Liver (tissue), 9 donors: ENCODE measurements around the gene THRA. TPM values are rescaled to one million over a fixed set of nuclear protein-coding genes. Genes with fewer than 3 reads are reported as not detected.
A peak's percentile ranks its signal among the peaks of the same experiment; 100 is the strongest.

Experiments used
- DNase-seq: peaks from one replicate; pipeline ENCODE4 v3.0.0-alpha.2; 2017; ENCODE audit warnings: low spot score
- H3K27ac ChIP-seq, 2 donors: one replicate each; pipeline ENCODE4 v1.7.0; 2013; ENCODE audit warnings: inconsistent platforms in 2 of 2, low read length in 2 of 2, control low read depth in 1 of 2, low read depth in 1 of 2, mild to moderate bottlenecking in 1 of 2
- H3K27me3 ChIP-seq, 4 donors: one replicate each; pipeline versions ENCODE4 v1.6.1 to v1.7.0; 2013; ENCODE audit warnings: low read length in 3 of 4, inconsistent platforms in 1 of 4, mild to moderate bottlenecking in 1 of 4, moderate library complexity in 1 of 4; ENCODE audit not compliant: control insufficient read depth in 4 of 4, insufficient read depth in 4 of 4
- H3K36me3 ChIP-seq, 4 donors: one replicate each; pipeline versions ENCODE4 v1.6.1 to v1.7.0; 2013; ENCODE audit warnings: low read length in 3 of 4, mild to moderate bottlenecking in 3 of 4, low read depth in 1 of 4, moderate library complexity in 1 of 4; ENCODE audit not compliant: control insufficient read depth in 4 of 4, insufficient read depth in 3 of 4
- H3K4me1 ChIP-seq, 4 donors: one replicate each; pipeline versions ENCODE4 v1.6.1 to v1.7.0; 2013; ENCODE audit warnings: low read length in 3 of 4, mild to moderate bottlenecking in 3 of 4, moderate library complexity in 1 of 4; ENCODE audit not compliant: control insufficient read depth in 4 of 4, insufficient read depth in 4 of 4
- H3K4me3 ChIP-seq, 3 donors: one replicate each; pipeline versions ENCODE4 v1.6.1 to v1.7.0; 2013; ENCODE audit warnings: low read length in 3 of 3, control low read depth in 1 of 3, low read depth in 1 of 3, mild to moderate bottlenecking in 1 of 3
- H3K9ac ChIP-seq, 2 donors: one replicate each; pipeline ENCODE4 v1.7.0; 2013; ENCODE audit warnings: low read length in 2 of 2, mild to moderate bottlenecking in 2 of 2, moderate library complexity in 2 of 2, control low read depth in 1 of 2, low read depth in 1 of 2
- H3K9me3 ChIP-seq, 4 donors: one replicate each; pipeline versions ENCODE4 v1.6.1 to v1.7.0; 2013; ENCODE audit warnings: low read length in 3 of 4; ENCODE audit not compliant: control insufficient read depth in 4 of 4
- EGR1 ChIP-seq, 2 donors: IDR thresholded peaks; 2 replicates each; pipeline ENCODE4 v1.6.1; 2016 to 2018; ENCODE audit warnings: antibody characterized with exemption in 2 of 2, low read depth in 2 of 2
- FOXA1 ChIP-seq: IDR thresholded peaks from 2 replicates; pipeline ENCODE4 v1.6.1; 2016; ENCODE audit warnings: antibody characterized with exemption
- FOXA2 ChIP-seq: IDR thresholded peaks from 2 replicates; pipeline ENCODE4 v1.6.1; 2016; ENCODE audit warnings: antibody characterized with exemption
- GABPA ChIP-seq, 2 donors: IDR thresholded peaks in 1 of 2; conservative IDR thresholded peaks in 1 of 2; 2 replicates each; pipeline ENCODE4 v1.6.1; 2016; ENCODE audit warnings: antibody characterized with exemption in 2 of 2, mild to moderate bottlenecking in 1 of 2, moderate library complexity in 1 of 2
- HNF4A ChIP-seq, 2 donors: conservative IDR thresholded peaks; 2 replicates each; pipeline ENCODE4 v1.6.1; 2016; ENCODE audit warnings: antibody characterized with exemption in 2 of 2, mild to moderate bottlenecking in 2 of 2
- HNF4G ChIP-seq: IDR thresholded peaks from 2 replicates; pipeline ENCODE4 v1.6.1; 2016; ENCODE audit warnings: antibody characterized with exemption
- JUND ChIP-seq, 2 donors: IDR thresholded peaks; 2 replicates each; pipeline ENCODE4 v1.6.1; 2016; ENCODE audit warnings: antibody characterized with exemption in 2 of 2
- NR2F2 ChIP-seq: IDR thresholded peaks from 2 replicates; pipeline ENCODE4 v1.6.1; 2016; ENCODE audit warnings: antibody characterized with exemption
- RAD21 ChIP-seq, 2 donors: IDR thresholded peaks; 2 replicates each; pipeline ENCODE4 v1.6.1; 2016; ENCODE audit warnings: antibody characterized with exemption in 2 of 2, mild to moderate bottlenecking in 2 of 2
- REST ChIP-seq: IDR thresholded peaks from 2 replicates; pipeline ENCODE4 v1.6.1; 2016; ENCODE audit warnings: antibody characterized with exemption, mild to moderate bottlenecking
- RXRA ChIP-seq, 2 donors: IDR thresholded peaks; 2 replicates each; pipeline ENCODE4 v1.6.1; 2017 to 2018; ENCODE audit warnings: antibody characterized with exemption in 2 of 2, mild to moderate bottlenecking in 1 of 2
- SP1 ChIP-seq: IDR thresholded peaks from 2 replicates; pipeline ENCODE4 v1.6.1; 2018; ENCODE audit warnings: antibody characterized with exemption, mild to moderate bottlenecking
- TAF1 ChIP-seq: conservative IDR thresholded peaks from 2 replicates; pipeline ENCODE4 v1.6.1; 2016; ENCODE audit warnings: antibody characterized with exemption, mild to moderate bottlenecking
- YY1 ChIP-seq: IDR thresholded peaks from 2 replicates; pipeline ENCODE4 v1.6.1; 2016; ENCODE audit warnings: antibody characterized with exemption, mild to moderate bottlenecking
- WGBS: extraction: QIAGEN DNeasy Blood & Tissue Kit; methylation state at CpG from one replicate; pipeline ENCODE4 v1.1.7; 2013; 5-methylcytosine and 5-hydroxymethylcytosine counted together
- polyA plus RNA-seq, 2 donors: library from polyadenylated mRNA; stranded (reverse) in 1 of 2; unstranded in 1 of 2; fragments of 200-250 nt in 1 of 2; fragments of >200 nt in 1 of 2; fragmentation: Nextera tagmentation in 1 of 2; extraction: Ambion mirVana in 1 of 2; gene quantifications; one replicate each; pipeline versions ENCODE4 v1.2.1 to v1.2.3, GENCODE V29; 2013 to 2015
- total RNA-seq, 2 donors: library from RNA; depleted of rRNA; stranded (reverse); fragments of >200 nt; gene quantifications; one replicate each; pipeline ENCODE4 v1.2.3, GENCODE V29; 2014
- TF ChIP-seq, protein P1 (sequence below): fragments of 150-350 bp; IDR thresholded peaks from 2 replicates; pipeline ENCODE4 v1.5.1; 2017; ENCODE audit warnings: improper control_type of control experiment, low read depth, low read length; ENCODE audit not compliant: missing input control
- TF ChIP-seq, protein P2 (sequence below): IDR thresholded peaks from 2 replicates; pipeline ENCODE4 v1.6.1; 2016; ENCODE audit warnings: antibody characterized with exemption
- TF ChIP-seq, protein P3 (sequence below): IDR thresholded peaks from 2 replicates; pipeline ENCODE4 v1.6.1; 2016; ENCODE audit warnings: antibody characterized with exemption
- TF ChIP-seq, protein P4 (sequence below): IDR thresholded peaks from 2 replicates; pipeline ENCODE4 v1.6.1; 2016; ENCODE audit warnings: antibody characterized with exemption
- donor health status: healthy.
- donor health status: healthy.
- donor health status: healthy.
- donor health status: healthy.
- donor health status: healthy.

The THRA gene
- total and polyA plus RNA-seq, 4 donors = 3.2 to 10.3 (median 7.4) TPM

DNA sequence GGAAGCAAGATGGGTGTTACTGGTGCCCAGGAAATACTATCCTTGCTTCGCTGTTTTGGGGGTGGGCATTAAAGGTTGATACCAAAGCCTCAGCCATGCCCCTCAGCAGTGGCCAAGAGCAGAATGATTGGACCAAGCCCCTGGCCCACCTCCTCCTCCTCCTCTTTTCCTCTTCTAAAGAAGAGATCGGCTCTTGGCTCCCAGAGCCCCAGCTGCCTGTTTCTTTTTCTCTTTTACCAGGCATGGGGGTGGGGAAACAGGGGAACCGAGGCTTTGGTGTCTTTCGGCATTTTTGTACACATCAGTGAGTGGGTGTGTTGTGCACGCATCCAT, 5.8 kb downstream of the THRA start:
- H3K27ac ChIP-seq = peak overlapping the region; percentile 1 to 36
- H3K9me3 ChIP-seq = no peaks in the 10 kb centered on the region
- H3K9ac ChIP-seq = peak overlapping the region in 1 of 2 donors; percentile 24
- peak overlapping the region; percentile 18 to 28 (median 27) for H3K4me3 ChIP-seq
- H3K27me3 ChIP-seq = no peaks in the 10 kb centered on the region
- WGBS = 27% methylated on average over 5 of the region's 5 CpGs
- peaks cover 20 to 72% (median 53%) of the 10 kb centered on the region in 4 donors for H3K4me1 ChIP-seq
- DNase-seq = no peak
- TF ChIP-seq GABPA (IDR thresholded peaks at IDR 0.05 in 1 of 2, conservative IDR thresholded peaks at IDR 0.05 in 1 of 2) = no peak
- TF ChIP-seq TAF1 = no peak
- TF ChIP-seq FOXA1 = no peak
- TF ChIP-seq NR2F2 = no peak
- no peak for TF ChIP-seq REST
- TF ChIP-seq, protein P1, sequence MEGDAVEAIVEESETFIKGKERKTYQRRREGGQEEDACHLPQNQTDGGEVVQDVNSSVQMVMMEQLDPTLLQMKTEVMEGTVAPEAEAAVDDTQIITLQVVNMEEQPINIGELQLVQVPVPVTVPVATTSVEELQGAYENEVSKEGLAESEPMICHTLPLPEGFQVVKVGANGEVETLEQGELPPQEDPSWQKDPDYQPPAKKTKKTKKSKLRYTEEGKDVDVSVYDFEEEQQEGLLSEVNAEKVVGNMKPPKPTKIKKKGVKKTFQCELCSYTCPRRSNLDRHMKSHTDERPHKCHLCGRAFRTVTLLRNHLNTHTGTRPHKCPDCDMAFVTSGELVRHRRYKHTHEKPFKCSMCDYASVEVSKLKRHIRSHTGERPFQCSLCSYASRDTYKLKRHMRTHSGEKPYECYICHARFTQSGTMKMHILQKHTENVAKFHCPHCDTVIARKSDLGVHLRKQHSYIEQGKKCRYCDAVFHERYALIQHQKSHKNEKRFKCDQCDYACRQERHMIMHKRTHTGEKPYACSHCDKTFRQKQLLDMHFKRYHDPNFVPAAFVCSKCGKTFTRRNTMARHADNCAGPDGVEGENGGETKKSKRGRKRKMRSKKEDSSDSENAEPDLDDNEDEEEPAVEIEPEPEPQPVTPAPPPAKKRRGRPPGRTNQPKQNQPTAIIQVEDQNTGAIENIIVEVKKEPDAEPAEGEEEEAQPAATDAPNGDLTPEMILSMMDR = no peak
- no peak for TF ChIP-seq HNF4G
- TF ChIP-seq, protein P2, sequence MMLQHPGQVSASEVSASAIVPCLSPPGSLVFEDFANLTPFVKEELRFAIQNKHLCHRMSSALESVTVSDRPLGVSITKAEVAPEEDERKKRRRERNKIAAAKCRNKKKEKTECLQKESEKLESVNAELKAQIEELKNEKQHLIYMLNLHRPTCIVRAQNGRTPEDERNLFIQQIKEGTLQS = no peak
- no peak for TF ChIP-seq SP1
- TF ChIP-seq FOXA2 = no peak
- TF ChIP-seq JUND (IDR thresholded peaks at IDR 0.05) = no peak
- no peak for TF ChIP-seq RXRA (IDR thresholded peaks at IDR 0.05)
- no peak for TF ChIP-seq EGR1 (IDR thresholded peaks at IDR 0.05; ENCODE audit: low read depth in 2 of 2)
- TF ChIP-seq, protein P3, sequence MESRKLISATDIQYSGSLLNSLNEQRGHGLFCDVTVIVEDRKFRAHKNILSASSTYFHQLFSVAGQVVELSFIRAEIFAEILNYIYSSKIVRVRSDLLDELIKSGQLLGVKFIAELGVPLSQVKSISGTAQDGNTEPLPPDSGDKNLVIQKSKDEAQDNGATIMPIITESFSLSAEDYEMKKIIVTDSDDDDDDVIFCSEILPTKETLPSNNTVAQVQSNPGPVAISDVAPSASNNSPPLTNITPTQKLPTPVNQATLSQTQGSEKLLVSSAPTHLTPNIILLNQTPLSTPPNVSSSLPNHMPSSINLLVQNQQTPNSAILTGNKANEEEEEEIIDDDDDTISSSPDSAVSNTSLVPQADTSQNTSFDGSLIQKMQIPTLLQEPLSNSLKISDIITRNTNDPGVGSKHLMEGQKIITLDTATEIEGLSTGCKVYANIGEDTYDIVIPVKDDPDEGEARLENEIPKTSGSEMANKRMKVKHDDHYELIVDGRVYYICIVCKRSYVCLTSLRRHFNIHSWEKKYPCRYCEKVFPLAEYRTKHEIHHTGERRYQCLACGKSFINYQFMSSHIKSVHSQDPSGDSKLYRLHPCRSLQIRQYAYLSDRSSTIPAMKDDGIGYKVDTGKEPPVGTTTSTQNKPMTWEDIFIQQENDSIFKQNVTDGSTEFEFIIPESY = no peak
- no peak for TF ChIP-seq RAD21 (IDR thresholded peaks at IDR 0.05)
- TF ChIP-seq HNF4A (conservative IDR thresholded peaks at IDR 0.05) = no peak
- no peak for TF ChIP-seq YY1
- TF ChIP-seq, protein P4, sequence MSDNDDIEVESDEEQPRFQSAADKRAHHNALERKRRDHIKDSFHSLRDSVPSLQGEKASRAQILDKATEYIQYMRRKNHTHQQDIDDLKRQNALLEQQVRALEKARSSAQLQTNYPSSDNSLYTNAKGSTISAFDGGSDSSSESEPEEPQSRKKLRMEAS = no peak
- no peaks in the 10 kb centered on the region for H3K36me3 ChIP-seq
